GM19372 (cell line): Measurements from ENCODE around the gene ADGRG6.
"Not testable (repeated sequence)": the region's sequence is repeated elsewhere in the genome, so short reads cannot be mapped to it uniquely, and the experiment has no call there.

ENCODE experiments used
- ATAC-seq: cut with Tn5 transposase; IDR thresholded peaks from one replicate; pipeline ENCODE4 v1.9.1; 2021; ENCODE audit warnings: mild to moderate bottlenecking, low read depth, moderate library complexity; ENCODE audit not compliant: unreplicated experiment

The ADGRG6 gene

DNA sequence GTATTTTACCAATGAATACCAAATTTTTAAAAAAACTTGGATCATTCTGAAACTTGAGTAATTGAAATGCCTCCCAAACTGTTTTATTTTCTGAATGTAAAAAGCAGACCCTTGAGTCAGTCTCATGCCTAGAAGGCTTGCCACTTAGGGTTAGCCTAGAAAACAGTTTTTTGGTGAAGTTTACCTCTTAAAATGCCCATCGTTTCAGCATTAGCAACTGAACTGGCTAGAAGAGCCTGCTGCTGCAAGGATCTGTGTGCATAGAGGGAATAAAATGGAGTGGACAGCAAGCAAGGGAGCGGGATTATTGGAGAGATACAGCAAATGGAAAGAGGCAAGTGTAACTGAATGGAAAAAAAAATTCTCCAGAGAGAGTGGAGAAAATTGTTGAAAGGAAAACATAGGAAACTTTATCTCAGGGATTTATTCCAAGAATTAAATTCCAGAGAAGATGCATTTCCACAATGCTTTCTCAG is 40.1 kb downstream of the ADGRG6 start:
- ATAC-seq, result no peak

DNA sequence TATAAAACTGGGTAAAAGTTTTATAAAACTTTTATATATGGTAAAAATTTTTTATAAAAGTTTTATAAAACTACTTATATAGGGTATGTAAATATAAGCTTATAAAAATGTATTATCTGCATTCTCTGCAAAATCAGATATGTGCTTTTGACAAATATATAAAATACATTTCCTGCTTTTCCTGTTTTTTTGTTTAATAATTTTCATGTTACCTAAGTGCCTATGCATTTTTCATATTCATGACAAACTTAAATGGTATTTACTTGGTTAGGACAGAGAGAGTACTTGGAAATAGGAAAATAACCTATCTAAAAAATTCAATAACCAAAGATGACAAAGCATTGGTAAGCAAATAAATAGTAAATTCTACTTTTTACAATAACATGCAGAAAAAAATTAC is 41.2 kb downstream of the ADGRG6 start:
- ATAC-seq, result no peak

DNA sequence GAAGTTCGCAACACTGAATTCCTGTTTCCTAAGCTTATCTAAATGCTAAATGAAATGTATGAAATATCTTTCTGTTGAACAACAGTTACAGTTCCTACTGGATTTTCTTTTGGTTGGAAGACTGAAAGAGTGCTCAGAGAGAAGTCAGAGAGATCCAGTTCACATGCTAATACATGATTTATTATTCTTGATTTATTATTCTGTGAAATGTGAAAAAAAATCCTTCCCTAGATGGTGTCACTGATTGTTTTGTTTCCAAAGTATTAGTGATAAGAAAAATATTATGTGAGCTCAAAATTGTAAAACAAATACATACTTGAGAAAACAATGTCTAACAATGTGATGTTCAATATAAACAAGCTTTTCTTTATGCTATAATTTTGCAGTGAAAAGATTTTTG is 42.1 kb downstream of the ADGRG6 start:
- no peak for ATAC-seq

DNA sequence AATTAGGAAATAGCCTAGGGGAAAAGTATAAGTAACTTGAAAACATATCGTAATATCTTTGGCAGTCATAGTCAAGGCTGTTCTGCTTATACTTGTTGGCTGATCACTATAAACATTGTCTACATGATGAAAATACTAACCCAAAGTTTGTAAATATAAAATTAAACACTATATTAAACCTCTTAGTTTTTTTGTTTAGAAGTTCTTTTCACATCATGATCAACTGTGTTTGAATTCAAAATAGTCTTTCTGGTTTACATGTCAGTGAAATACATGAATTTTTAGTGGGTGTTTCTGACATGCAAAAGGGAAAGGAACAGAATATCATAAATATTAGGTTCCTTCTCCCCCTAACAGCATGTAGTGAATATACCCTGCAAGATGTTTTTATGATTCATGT is 43.5 kb downstream of the ADGRG6 start:
- ATAC-seq, result no peak

DNA sequence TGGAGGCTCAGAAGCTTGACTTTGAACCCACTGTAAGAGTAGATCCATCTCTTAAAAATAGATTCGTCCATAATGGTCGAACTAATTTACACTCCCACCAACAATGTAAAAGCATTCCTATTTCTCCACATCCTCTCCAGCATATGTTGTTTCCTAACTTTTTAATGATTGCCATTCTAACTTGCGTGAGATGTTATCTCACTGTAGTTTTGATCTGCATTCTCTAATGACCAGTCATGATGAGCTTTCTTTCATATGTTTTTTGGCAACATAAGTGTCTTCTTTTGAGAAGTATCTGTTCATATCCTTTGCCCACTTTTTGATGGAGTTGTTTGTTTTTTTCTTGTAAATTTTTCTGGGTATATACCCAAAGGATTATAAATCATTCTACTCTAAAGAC is 44.4 kb downstream of the ADGRG6 start:
- not testable (repeated sequence) for ATAC-seq

DNA sequence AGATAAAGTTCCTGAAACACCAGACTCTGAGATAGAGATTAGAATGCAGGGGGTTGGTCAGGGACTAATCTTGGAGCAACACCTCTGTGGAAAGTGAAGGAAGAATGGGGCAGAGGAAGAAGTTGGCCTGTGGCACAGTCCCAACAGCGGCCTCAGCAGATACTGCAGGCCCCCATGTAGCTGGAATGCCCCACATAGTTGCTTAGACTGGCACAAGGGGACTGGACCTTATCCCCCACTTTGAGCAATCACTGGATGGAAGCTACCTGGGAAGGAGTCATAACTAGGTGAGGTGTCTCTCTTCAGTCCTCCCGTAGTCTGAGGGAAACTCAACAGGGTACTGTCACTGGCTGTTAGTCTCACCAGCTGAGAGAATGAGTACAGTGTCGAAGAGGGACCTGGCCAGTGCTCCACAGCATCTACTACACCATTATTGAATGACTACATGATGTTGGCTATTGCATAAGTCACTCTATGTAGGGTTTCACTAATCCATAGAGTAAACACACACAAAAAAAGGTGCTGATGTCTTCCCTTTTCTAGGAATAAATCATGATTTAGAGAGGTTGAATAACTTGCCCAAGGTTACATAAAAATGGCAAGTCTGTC is 47.5 kb downstream of the ADGRG6 start:
- no peak for ATAC-seq

DNA sequence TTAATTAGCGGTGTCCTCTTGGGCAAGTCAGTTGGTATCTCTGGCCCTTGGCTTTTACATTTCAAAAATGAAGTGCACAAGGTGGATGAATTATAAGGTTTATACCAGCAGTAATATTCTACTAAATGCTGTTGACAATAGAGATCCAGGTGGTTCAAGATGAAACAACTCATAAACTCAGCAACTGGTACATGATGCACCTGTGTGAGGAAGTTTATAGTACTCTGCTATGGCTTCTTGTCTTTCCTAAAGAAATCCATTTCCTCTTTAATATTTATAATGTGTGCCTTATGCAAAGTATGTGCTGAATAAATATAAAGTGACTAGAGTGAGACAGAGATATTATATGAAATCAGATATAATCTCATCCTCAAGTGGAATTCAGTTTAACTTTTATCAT is 48.5 kb downstream of the ADGRG6 start:
- no peak for ATAC-seq

DNA sequence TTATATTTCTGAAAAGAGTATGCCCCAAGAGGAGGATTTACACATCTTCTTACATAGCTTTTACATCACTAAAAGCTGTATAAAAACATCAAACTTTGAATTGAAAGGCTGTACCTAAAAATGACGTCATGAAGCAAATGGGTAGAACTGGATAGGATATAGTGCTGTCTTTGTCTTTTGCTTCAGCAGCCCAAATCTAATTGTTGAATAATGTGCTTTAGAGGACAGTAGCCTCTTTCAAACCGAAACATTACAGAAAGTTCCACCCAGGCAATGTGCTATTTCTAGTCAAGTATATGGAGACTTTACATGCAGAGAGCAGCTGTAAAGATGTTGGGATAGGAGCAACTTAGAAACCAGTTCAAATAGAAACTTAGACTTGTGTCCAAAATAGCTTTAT is 51.9 kb downstream of the ADGRG6 start:
- ATAC-seq, result no peak

DNA sequence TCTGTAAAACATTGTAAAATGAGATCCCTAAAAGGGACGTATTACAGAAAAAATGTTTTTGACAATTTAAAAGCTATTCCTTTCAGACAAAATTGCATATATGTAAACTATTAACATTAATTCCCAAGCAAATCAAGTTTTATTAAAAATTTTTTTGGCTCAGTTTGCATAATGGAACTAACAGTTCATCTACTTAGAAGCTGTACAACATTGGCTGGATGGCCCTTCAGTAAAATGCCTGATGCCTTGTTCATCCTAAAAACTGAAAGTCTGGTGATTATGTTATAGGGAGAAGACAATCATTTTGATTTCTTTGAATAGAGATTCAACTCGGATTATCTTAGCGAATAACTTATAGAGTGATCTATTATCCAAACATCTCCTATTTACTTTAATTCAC is 52.8 kb downstream of the ADGRG6 start:
- no peak for ATAC-seq

DNA sequence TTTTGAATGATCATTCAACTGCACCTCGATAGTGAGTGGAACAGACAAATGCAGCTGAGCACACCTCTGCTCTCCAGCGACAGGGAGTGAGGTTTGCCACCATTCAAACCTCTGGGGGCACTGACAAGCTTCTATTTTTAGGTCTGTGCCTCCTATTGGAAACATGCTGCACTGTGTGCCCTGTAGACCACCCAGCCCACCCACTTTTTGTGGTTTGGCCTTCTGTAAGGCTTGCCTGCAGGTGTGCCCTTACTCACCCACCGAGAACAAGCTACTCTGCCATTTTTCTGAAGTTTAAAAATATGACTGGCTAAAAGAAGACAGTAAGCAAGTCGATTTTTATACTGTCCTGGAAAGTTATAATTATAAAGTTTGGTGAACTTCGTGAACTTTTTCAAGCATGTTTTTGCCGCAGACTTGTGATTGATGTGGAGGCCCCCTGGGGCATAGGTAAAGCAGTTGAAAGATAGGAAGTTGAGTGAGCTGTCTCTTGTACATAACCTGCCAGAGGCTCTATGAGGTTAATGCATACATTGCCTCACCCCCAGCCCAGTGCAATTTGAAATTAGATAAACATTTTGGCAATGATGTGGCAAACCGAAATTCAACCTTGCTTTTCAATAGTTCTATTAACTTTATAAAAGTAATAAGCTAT is 53.8 kb downstream of the ADGRG6 start:
- ATAC-seq, result no peak

DNA sequence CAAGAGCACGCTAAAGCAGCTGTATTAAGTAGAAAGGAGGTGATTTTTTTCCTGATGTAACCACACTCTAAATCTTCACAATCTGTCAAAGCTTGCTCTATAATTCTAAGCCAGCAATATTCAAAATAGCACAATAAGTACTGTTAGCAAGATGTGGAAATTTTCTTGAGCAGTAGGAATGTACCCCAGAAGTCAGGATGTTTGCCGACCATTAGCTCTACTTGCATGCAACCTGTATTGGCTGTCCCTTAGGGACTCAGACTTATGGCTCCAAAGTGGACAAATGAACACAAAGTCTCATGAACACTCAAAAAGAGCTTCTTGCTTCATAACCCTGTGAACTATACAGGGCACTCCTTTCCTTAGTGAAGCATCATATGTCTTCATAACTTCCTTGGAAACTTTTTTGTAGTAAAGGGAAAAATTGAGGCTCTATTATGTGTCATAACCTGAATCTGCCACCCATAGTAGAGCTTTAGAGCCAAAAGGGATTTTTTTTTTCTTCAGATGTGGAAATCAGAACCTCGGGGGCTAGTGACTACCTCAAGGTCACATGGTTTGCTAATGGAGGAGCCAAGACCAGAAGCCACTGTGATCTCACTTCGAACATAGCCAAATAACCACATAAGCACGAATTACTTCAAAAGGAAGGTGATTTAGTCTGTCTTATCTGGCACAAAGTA is 54.5 kb downstream of the ADGRG6 start:
- no peak for ATAC-seq

DNA sequence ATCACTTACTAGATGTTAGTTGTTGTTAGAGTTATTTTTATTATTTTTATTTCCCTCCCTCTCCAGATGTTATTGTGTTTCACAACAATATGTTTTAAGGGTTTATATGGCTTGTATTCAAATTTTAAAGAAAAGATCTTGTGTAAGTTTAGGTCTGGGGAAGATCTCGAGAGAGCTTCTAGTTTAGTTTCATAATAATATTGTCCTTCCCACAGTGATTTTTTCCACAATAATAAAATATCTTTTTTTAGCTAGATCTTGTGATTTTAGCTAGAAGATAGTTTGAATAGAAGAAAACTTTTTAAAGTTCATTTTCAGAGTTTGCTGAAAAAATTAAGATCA is 55.0 kb downstream of the ADGRG6 start:
- no peak for ATAC-seq

DNA sequence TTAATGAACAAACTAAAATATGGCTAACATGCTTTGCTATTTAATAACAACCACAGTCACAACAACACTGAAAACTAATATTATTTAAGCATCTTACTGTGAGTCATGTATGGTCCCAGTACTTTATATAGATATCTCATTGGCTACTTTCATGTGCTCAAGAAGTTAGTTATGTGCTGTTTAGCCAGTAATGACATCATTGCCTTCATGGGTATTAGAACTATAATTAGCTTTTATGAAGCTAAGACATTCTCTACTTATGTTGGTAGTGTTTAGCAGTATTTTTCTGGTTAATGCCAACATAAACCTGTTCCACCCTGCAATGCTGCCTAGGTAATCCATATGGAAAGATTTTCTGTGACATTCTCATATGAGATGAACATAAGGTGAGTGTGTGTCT is 56.1 kb downstream of the ADGRG6 start:
- ATAC-seq, result no peak

DNA sequence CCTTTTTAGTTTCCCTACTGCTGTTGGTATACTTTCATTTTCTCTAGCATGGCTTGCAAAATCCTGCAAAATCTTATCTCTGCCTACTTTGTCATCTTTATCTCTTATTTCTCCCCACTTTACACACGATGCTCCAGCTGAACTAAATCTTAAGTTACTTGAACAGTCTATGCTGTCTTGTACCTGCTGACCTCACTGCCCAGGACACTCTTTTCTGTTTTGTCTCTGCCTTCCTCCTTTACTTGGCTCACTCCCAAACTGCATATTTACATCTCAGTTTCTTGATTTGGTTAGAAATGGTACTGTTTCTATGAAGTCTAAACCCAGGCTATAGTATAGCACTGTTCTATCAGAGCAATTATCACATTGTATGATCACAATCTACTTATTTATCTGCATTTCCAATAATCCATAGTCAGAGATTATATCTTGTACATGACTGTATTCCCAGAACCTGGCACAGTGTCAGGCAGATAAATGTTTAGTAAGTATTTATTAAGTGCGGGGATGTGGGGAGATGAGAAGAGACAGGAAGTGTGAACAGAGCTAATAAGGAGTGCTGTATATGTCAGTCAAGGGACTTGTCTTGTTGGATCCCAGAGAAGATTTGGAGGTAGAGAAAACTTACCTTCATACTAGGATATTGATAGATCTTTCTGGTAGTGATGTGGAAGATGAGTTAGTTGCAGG is 57.6 kb downstream of the ADGRG6 start:
- no peak for ATAC-seq

DNA sequence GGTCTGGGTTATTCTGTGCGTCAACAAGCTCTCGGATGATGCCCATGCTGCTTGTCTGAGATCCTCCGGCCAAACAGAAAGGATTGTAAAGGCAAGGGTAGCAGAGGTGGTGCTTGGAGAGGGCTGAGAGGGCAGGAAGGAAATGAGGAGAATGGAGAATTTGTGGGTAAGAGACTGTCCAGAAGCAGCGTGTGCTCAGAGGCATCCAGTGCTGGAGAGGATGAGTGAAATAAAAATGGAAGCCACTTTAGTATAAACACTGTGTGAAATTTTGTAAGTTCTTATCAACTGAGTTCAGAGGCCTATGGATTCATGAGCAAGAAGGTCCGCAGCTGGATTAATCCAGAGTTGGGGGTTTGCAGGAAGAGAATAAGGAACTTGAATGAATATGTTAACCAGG is 59.5 kb downstream of the ADGRG6 start:
- no peak for ATAC-seq

DNA sequence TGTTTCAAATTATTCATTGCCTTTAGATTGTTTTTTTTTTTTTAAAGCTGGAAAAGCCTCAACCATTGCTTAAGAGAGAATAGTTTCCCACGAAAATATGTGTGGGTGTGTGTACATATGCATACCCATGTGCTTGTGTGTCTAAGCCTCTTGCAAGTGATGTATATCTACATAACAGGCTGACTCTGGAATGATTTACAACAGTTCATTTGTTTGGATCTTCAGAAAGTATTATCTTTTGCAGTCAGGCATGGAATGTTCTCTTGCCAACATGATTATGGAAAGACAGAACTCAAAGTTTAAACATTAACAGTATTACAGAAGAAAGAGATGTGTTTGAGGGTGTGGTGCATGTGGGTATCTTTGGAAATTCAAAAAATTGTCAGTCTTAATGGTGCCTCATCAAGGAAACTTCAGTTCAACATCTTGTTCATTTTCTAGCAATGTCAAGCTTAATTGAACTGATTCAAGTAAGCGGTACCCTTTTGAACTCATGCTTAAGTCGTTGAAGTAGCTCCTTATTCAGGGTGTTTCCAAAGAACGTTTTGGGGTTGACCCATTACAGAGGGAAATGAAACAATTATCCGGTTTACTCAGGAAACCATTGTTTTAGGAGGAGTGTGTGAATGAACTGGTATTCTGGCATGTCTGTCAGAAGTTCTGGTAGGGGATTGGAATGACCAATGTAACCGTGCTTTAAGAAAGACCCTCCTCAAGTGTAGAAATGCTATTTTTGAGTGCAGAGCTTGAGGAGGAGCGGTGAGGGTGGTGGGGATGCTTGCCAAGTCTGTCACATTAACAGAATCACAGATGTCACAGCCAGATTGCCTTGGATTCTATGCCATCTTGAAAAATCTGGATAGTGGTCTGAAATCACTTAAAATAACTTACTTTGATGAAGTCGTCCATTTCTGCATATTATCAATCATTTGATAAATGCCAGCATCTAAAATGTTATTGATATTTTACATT is 60.3 kb downstream of the ADGRG6 start:
- ATAC-seq, result no peak

DNA sequence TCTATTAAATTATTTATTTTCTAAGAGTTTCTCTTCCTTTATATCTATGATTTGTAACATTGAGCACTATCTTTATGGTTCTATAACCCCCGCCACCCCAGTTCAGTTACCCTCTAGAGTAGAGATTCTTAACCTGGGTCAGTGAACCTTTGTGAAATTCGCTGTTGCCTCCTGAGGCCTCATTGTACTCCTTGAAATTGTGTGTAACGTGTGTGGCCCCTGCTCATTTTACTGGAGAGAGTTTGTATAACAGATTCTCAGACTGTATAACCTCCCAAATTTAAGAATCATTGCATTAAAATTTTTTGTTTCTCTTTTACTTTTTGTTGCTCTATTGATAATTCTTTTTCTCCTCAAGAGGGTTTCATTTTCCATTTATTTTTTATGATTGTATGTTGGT is 65.3 kb downstream of the ADGRG6 start:
- ATAC-seq, result no peak

DNA sequence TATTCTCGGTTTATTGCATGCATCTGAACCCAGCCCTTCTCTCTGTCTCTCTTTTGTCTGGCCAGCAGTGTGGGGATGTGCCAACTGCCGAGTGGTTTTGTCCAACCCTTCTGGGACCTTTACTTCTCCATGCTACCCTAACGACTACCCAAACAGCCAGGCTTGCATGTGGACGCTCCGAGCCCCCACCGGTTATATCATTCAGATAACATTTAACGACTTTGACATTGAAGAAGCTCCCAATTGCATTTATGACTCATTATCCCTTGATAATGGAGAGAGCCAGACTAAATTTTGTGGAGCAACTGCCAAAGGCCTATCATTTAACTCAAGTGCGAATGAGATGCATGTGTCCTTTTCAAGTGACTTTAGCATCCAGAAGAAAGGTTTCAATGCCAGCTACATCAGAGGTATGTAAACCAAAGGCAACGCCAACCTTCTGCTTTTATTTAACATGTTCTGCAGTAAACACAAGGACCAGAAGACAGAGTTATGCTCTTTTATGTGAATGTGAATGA is 65.8 kb downstream of the ADGRG6 start:
- ATAC-seq, result no peak

DNA sequence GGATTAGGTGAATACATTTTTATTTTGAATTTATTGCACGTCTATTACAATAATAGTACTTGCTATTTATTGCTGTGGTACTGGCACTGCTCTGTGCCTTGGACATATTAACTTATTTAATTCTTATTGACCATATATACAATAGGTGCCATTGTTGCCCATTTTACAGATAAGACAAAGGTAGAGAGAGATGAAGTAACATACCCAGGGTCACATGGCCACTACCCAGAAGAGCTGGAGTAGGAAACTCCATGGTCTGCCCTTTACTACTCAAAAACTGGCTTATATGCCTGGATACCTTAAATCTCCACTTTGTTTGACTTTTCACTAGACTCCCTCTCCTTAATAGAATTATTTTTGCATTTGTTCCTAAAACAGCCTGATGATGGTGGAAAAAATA is 67.5 kb downstream of the ADGRG6 start:
- ATAC-seq, result no peak

DNA sequence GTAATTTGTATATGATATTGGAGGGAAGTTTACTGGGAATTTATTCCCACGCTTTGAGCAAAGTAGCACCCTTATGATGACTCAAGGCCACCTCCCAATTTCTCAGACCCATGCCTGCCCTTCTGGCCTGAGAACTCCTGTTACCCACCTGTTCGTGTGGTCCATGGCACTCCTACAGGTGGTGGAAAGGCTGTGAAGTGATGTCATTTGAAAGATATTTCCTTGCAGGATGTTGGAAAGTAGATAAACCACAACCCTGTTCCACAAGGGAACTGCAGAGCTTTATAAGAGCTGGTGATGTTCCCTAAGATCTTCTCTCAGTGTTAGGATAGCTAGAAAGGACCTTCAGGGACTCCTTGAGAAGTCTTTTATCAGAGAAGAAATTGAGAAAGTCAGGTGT is 70.5 kb downstream of the ADGRG6 start:
- ATAC-seq, result no peak
